Spleen (tissue), 11 donors: ENCODE data around the gene USP32. TPM values are rescaled to one million over a fixed set of nuclear protein-coding genes. Genes with fewer than 3 reads are reported as not detected.

Experiments used
- DNase-seq: peaks from one replicate; pipeline ENCODE4 v3.0.0-alpha.2; 2020
- H3K27ac ChIP-seq, 8 donors: fragments of 200-600 bp; sonication (generic) in 7 of 8; 1 replicate in 4 of 8; 2 replicates in 4 of 8; pipeline versions ENCODE4 v1.5.0 to v1.8.0; 2016 to 2021; ENCODE audit warnings: inconsistent platforms in 4 of 8, mild to moderate bottlenecking in 4 of 8, moderate library complexity in 1 of 8
- H3K27me3 ChIP-seq, 7 donors: fragments of 200-600 bp; sonication (generic) in 6 of 7; replicated peaks in 1 of 7; 1 replicate in 4 of 7; 2 replicates in 3 of 7; pipeline versions ENCODE4 v1.5.0 to v1.8.0; 2016 to 2021; ENCODE audit warnings: inconsistent platforms in 3 of 7, mild to moderate bottlenecking in 1 of 7
- H3K36me3 ChIP-seq, 6 donors: fragments of 200-600 bp; sonication (generic) in 5 of 6; 1 replicate in 4 of 6; 2 replicates in 2 of 6; pipeline versions ENCODE4 v1.5.0 to v1.8.0; 2016 to 2021; ENCODE audit warnings: inconsistent platforms in 2 of 6
- H3K4me1 ChIP-seq, 6 donors: fragments of 200-600 bp; sonication (generic) in 5 of 6; 1 replicate in 3 of 6; 2 replicates in 3 of 6; pipeline versions ENCODE4 v1.5.0 to v1.8.0; 2016 to 2021; ENCODE audit warnings: inconsistent platforms in 3 of 6
- H3K4me3 ChIP-seq, 8 donors: fragments of 200-600 bp; sonication (generic) in 7 of 8; 1 replicate in 4 of 8; 2 replicates in 4 of 8; pipeline versions ENCODE4 v1.5.0 to v1.8.0; 2016 to 2021; ENCODE audit warnings: inconsistent platforms in 4 of 8, mild to moderate bottlenecking in 4 of 8, moderate library complexity in 2 of 8
- H3K9me3 ChIP-seq, 8 donors: fragments of 200-600 bp; sonication (generic) in 7 of 8; 1 replicate in 4 of 8; 2 replicates in 4 of 8; pipeline versions ENCODE4 v1.5.0 to v1.8.0; 2016 to 2021; ENCODE audit warnings: inconsistent platforms in 4 of 8
- CTCF ChIP-seq, 11 experiments: fragments of 200-600 bp in 7 of 11; fragments of 450-650 bp in 4 of 11; sonication (generic) in 4 of 11; IDR thresholded peaks in 8 of 11; conservative IDR thresholded peaks in 3 of 11; 1 replicate in 7 of 11; 2 replicates in 4 of 11; pipeline versions ENCODE4 v1.4.0 to v1.8.0; 2016 to 2021; ENCODE audit warnings: antibody characterized with exemption in 11 of 11, inconsistent platforms in 4 of 11, mild to moderate bottlenecking in 1 of 11
- POLR2A ChIP-seq, 3 donors: fragments of 450-650 bp; IDR thresholded peaks; one replicate each; pipeline ENCODE4 v1.5.1; 2017; ENCODE audit warnings: antibody characterized with exemption in 3 of 3, mild to moderate bottlenecking in 1 of 3
- POLR2AphosphoS5 ChIP-seq, 3 donors: sonication (generic); formaldehyde crosslinking; IDR thresholded peaks; one replicate each; pipeline ENCODE4 v1.5.1; 2017; ENCODE audit warnings: antibody characterized with exemption in 3 of 3
- whole genome bisulfite sequencing, 5 donors: extraction: QIAGEN DNeasy Blood & Tissue Kit in 3 of 5; methylation state at CpG; one replicate each; pipeline versions ENCODE4 v1.1.5 to v1.1.7; 2013 to 2018; 5-methylcytosine and 5-hydroxymethylcytosine counted together
- intact Hi-C: fragments of 100-400 bp; cut with DNase I; formaldehyde crosslinking; loops from one replicate; pipeline ENCODE4 v1.15.0; 2023; ENCODE audit warnings: low total_unique reads
- polyA plus RNA-seq, 3 donors: library from polyadenylated mRNA; stranded (reverse); fragments of 200-250 nt; gene quantifications; one replicate each; pipeline ENCODE4 v1.2.1, GENCODE V29; 2013
- total RNA-seq, 7 donors: library from RNA; depleted of rRNA in 3 of 7; stranded (reverse); fragments of >200 nt in 3 of 7; fragmentation: NEBNext Ultra II Directional in 4 of 7; extraction: Animal tissue kit (Norgen Biotek cat#: 25700) in 4 of 7; gene quantifications; one replicate each; pipeline versions ENCODE4 v1.1.0 to v1.2.1, GENCODE V29; 2016 to 2021
- donor health status: healthy with polysubstance abuse.
- donor health status: DM: no; HTN: no; CAD: no; lungs with moderate emphysema.
- donor health status: DM: no; HTN: no; CAD: no.
- donor health status: Bipolar disorder and iron deficiency.
- donor health status: healthy.
- donor health status: DM: no; HTN: no; CAD: no.
- donor health status: DM: yes; HTN: yes; CAD: no.

Gene USP32
- total and polyA plus RNA-seq, 10 donors = 7.3 to 115 (median 79.8) TPM

GRCh38 chr17:60249290-60249826 lies 142.6 kb downstream of the USP32 start:
- no peak for TF ChIP-seq CTCF (IDR thresholded peaks at IDR 0.05 in 8 of 11, conservative IDR thresholded peaks at IDR 0.05 in 3 of 11)
- TF ChIP-seq POLR2A (IDR thresholded peaks at IDR 0.05) = no peak
- TF ChIP-seq POLR2AphosphoS5 (IDR thresholded peaks at IDR 0.05) = no peak
- H3K27me3 ChIP-seq = no peaks in the 10 kb centered on the region
- H3K27ac ChIP-seq = no peak overlapping the region
- no peak for DNase-seq
- intact Hi-C loops = no loop called here
- H3K36me3 ChIP-seq = peaks cover 0 to 85% (median 25%) of the 10 kb centered on the region in 6 donors
- no peaks in the 10 kb centered on the region for H3K9me3 ChIP-seq
- no peak overlapping the region for H3K4me3 ChIP-seq
- H3K4me1 ChIP-seq = no peaks in the 10 kb centered on the region

- Histone ChIP-seq H3K27ac (no peak overlapping the region), H3K4me1 (no peaks in the 10 kb centered on the region), H3K4me3 (no peak overlapping the region), H3K9me3 (no peaks in the 10 kb centered on the region), H3K36me3 (peaks cover 0 to 79% (median 20%) of the 10 kb centered on the region in 6 donors), H3K27me3 (no peaks in the 10 kb centered on the region)
- DNase-seq = no peak
- 74 to 91% (median 82%) methylated on average over 5 of the region's 5 CpGs for whole genome bisulfite sequencing, 5 donors
- TF ChIP-seq POLR2A (IDR thresholded peaks at IDR 0.05) = no peak
- TF ChIP-seq CTCF (IDR thresholded peaks at IDR 0.05 in 8 of 11, conservative IDR thresholded peaks at IDR 0.05 in 3 of 11) = no peak
- TF ChIP-seq POLR2AphosphoS5 (IDR thresholded peaks at IDR 0.05) = no peak
- intact Hi-C loops = no loop called here
Observed at GRCh38 chr17:60248618-60249289, 143.2 kb downstream of the USP32 start.

- no peaks in the 10 kb centered on the region for H3K9me3 ChIP-seq
- DNase-seq = no peak
- TF ChIP-seq POLR2A (IDR thresholded peaks at IDR 0.05) (no peak), POLR2AphosphoS5 (IDR thresholded peaks at IDR 0.05) (peak in 1 of 3 donors; percentile 12)
- no peak overlapping the region for H3K4me3 ChIP-seq
- H3K27ac ChIP-seq = no peak overlapping the region
- intact Hi-C loops = no loop called here
- H3K36me3 ChIP-seq = peaks cover 0 to 71% (median 17%) of the 10 kb centered on the region in 6 donors
- H3K27me3 ChIP-seq = no peaks in the 10 kb centered on the region
- 97 to 99% (median 98%) methylated on average over 7 of the region's 7 CpGs for WGBS, 5 donors
- no peaks in the 10 kb centered on the region for H3K4me1 ChIP-seq
Observed at GRCh38 chr17:60247836-60248461, 144.0 kb downstream of the USP32 start.

- intact Hi-C loops = no loop called here
- WGBS, 5 donors = 95 to 100% (median 97%) methylated on average over 7 to 8 of the region's 8 CpGs
Observed at GRCh38 chr17:60244656-60245055, 147.3 kb downstream of the USP32 start.

More at GRCh38 chr17:60244656-60245055, 147.3 kb downstream of the USP32 start:
- Histone ChIP-seq H3K27ac (no peak overlapping the region), H3K27me3 (no peaks in the 10 kb centered on the region), H3K9me3 (peaks cover 0 to 15% (median 6%) of the 10 kb centered on the region in 8 donors), H3K4me3 (no peak overlapping the region), H3K36me3 (peaks cover 0 to 69% (median 7%) of the 10 kb centered on the region in 6 donors), H3K4me1 (no peaks in the 10 kb centered on the region)
- no peak for DNase-seq
- TF ChIP-seq POLR2A (IDR thresholded peaks at IDR 0.05) = no peak
- no peak for TF ChIP-seq CTCF (IDR thresholded peaks at IDR 0.05 in 8 of 11, conservative IDR thresholded peaks at IDR 0.05 in 3 of 11)
- no peak for TF ChIP-seq POLR2AphosphoS5 (IDR thresholded peaks at IDR 0.05)
